RWPE2 (cell line): ENCODE results near the gene KAZN.

Source experiments
- ATAC-seq: fragments of 200-7000 bp; cut with Tn5 transposase; 3 replicates; pipeline ENCODE4 v1.9.1; 2021; ENCODE audit warnings: low read depth
- DNase-seq: peaks from one replicate; pipeline ENCODE4 v3.0.0-alpha.2; 2020; ENCODE audit warnings: low spot score
- H3K27ac ChIP-seq: fragments of 450-650 bp; 2 replicates; pipeline ENCODE4 v1.5.1; 2017; ENCODE audit warnings: mild to moderate bottlenecking; ENCODE audit not compliant: poor library complexity, severe bottlenecking
- H3K27me3 ChIP-seq: fragments of 250-450 bp; sonication (Bioruptor Pico); 2 replicates; pipeline ENCODE4 v1.5.1; 2021; ENCODE audit warnings: mild to moderate bottlenecking, moderate library complexity; ENCODE audit not compliant: insufficient read depth, poor library complexity, severe bottlenecking
- H3K36me3 ChIP-seq: fragments of 250-450 bp; sonication (Bioruptor Pico); 2 replicates; pipeline ENCODE4 v1.5.1; 2020; ENCODE audit warnings: low read depth, mild to moderate bottlenecking, moderate library complexity
- H3K4me1 ChIP-seq: fragments of 250-450 bp; sonication (Bioruptor Pico); 2 replicates; pipeline ENCODE4 v1.5.1; 2021; ENCODE audit warnings: mild to moderate bottlenecking, moderate library complexity; ENCODE audit not compliant: insufficient read depth, poor library complexity, severe bottlenecking
- H3K4me3 ChIP-seq: fragments of 250-450 bp; sonication (Bioruptor Pico); 2 replicates; pipeline ENCODE4 v1.5.1; 2021; ENCODE audit warnings: mild to moderate bottlenecking, moderate library complexity; ENCODE audit not compliant: severe bottlenecking
- H3K9me3 ChIP-seq: fragments of 250-450 bp; sonication (Bioruptor Pico); 2 replicates; pipeline ENCODE4 v1.5.1; 2021; ENCODE audit warnings: mild to moderate bottlenecking, moderate library complexity; ENCODE audit not compliant: severe bottlenecking
- TF ChIP-seq, protein P1 (sequence below): fragments of 450-650 bp; IDR thresholded peaks from one replicate; pipeline ENCODE4 v1.5.1; 2017; ENCODE audit warnings: mild to moderate bottlenecking, moderate library complexity; ENCODE audit not compliant: poor library complexity, severe bottlenecking

The KAZN gene

DNA sequence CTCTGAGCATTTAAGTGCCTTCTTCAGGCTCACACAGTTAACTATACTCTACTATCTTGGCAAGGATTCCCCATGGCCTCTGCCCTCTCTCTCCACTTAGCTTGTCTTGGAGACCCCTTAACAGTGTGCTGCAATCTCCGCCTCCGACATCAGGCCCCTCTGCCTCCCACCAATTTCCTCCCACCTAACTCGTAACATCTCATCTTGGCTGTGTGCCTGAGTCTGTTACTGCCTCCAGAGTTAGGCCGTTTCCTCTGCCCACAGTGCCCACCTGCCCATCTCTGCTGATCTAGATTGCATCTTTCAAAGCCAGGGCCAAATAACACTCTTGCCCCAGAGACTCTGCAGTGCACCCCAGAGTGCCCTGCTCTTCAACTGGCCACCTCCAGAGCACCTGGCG lies 310.8 kb downstream of the KAZN start:
- no peak overlapping the region for H3K4me3 ChIP-seq
- peaks cover 36% of the 10 kb centered on the region for H3K4me1 ChIP-seq
- no peaks in the 10 kb centered on the region for H3K27me3 ChIP-seq
- DNase-seq (no peak), ATAC-seq (no peak)
- H3K36me3 ChIP-seq: no peaks in the 10 kb centered on the region
- no peaks in the 10 kb centered on the region for H3K9me3 ChIP-seq
- TF ChIP-seq, protein P1, sequence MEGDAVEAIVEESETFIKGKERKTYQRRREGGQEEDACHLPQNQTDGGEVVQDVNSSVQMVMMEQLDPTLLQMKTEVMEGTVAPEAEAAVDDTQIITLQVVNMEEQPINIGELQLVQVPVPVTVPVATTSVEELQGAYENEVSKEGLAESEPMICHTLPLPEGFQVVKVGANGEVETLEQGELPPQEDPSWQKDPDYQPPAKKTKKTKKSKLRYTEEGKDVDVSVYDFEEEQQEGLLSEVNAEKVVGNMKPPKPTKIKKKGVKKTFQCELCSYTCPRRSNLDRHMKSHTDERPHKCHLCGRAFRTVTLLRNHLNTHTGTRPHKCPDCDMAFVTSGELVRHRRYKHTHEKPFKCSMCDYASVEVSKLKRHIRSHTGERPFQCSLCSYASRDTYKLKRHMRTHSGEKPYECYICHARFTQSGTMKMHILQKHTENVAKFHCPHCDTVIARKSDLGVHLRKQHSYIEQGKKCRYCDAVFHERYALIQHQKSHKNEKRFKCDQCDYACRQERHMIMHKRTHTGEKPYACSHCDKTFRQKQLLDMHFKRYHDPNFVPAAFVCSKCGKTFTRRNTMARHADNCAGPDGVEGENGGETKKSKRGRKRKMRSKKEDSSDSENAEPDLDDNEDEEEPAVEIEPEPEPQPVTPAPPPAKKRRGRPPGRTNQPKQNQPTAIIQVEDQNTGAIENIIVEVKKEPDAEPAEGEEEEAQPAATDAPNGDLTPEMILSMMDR: no peak
- H3K27ac ChIP-seq: no peak overlapping the region

DNA sequence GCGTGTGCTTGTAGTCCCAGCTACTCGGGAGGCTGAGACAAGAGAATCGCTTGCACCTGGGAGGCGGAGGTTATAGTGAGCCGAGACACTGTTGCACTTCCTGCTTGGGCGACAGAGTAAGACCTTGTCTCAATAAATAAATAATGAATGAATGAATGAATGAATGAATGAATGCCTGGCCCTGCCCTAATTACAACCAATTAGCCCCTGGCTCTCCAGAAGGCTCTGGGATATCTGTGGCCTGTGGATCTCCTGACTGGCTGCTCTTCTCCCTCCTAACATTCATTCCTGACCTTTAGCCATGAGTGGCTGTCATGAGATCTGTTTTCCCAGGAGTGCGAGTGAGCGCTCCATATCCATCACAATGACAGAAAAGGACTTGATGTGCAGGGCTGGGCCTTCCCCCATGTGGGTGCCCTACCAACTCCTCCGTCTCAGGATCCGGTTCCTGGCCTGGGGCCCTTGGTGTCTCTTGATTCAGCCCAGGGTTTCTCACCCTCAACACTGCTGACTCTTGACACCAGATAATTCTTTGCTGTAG lies 311.5 kb downstream of the KAZN start:
- peak overlapping the region; percentile 69 for H3K27ac ChIP-seq
- no peak overlapping the region for H3K4me3 ChIP-seq
- H3K27me3 ChIP-seq: no peaks in the 10 kb centered on the region
- no peaks in the 10 kb centered on the region for H3K36me3 ChIP-seq
- no peaks in the 10 kb centered on the region for H3K9me3 ChIP-seq
- TF ChIP-seq, protein P1: no peak
- ATAC-seq (no peak), DNase-seq (no peak)
- H3K4me1 ChIP-seq: peaks cover 36% of the 10 kb centered on the region

DNA sequence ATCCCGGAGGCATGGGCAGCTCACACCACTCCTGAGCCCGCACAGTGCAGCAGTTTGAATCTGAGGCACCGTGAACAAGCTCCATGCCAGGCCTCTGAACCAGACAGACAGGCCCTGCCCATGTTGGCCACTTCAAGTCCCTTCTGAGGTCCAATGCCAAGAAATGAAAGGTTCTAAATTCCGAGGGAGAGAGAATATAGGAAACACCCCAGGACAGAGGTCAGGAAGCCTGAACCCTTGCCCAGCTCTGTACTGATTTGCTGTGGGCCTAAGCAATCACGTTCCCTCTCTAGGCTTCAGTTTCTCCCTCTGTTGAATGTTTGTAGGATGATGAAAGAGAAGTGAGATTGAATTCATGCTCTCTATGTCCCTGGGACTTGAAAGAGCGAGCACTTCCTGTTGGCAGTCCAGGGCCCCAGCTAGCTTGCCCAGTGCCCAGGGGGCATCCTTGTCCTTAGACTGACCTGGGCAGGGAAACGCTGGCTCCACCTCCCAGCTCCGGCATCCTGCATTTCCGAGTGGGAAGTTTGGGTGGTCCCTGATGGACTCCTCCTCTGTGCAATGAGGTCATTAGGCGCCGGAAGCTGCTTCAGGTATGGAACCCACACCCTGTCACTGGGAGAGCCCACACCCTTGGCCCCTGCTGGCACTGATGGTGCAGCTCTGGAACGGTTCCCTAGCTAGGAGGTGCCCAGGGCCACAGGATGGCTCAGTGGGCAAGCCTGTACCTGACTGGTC lies 312.7 kb downstream of the KAZN start:
- ATAC-seq: peak; percentile 78
- peak overlapping the region; percentile 69 for H3K27ac ChIP-seq

DNA sequence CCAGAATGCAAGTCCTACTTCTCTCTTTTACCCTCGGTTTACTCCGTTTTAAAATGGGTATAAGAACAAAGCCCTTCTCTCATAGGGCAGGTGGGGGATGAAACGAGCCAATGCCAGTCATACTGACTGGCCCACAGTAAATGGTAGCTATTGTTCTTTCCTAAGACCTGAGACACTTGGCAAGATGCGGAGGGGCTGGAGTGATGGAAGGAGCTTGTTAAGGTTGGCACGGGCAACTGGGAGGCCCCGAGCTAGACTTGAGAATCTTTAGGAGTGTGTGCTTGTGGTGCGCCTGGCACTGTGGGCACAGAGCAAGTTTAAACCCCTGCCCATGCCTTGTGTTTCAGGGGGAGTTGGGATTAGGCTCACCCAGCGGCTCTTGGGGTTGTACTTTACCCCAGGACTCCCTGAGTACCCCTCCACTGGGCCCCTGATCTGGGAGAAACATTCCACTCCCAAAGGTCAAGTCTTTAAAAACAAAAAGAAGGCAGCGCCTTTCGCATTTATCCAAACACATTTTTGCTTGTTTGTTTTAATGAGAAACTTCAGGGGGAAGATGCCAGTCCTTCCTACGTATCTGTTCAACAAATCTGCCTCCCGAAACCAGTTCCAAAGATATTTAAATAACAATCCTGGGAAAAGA lies 314.5 kb downstream of the KAZN start:
- peaks cover 28% of the 10 kb centered on the region for H3K4me1 ChIP-seq
- TF ChIP-seq, protein P1: no peak
- H3K27ac ChIP-seq: no peak overlapping the region
- H3K27me3 ChIP-seq: no peaks in the 10 kb centered on the region
- DNase-seq (no peak), ATAC-seq (no peak)
- H3K36me3 ChIP-seq: no peaks in the 10 kb centered on the region
- no peak overlapping the region for H3K4me3 ChIP-seq
- H3K9me3 ChIP-seq: no peaks in the 10 kb centered on the region

More for the DNA sequence above, 312.7 kb downstream of the KAZN start:
- H3K4me3 ChIP-seq: no peak overlapping the region
- no peaks in the 10 kb centered on the region for H3K9me3 ChIP-seq
- H3K27me3 ChIP-seq: no peaks in the 10 kb centered on the region
- peak; percentile 82 for DNase-seq
- no peaks in the 10 kb centered on the region for H3K36me3 ChIP-seq
- H3K4me1 ChIP-seq: peaks cover 36% of the 10 kb centered on the region
- TF ChIP-seq, protein P1: no peak
